ENCODE data around the gene MALT1.
"Not testable (repeated sequence)": the region's sequence is repeated elsewhere in the genome, so short reads cannot be mapped to it uniquely, and the experiment has no call there.

The MALT1 gene

DNA sequence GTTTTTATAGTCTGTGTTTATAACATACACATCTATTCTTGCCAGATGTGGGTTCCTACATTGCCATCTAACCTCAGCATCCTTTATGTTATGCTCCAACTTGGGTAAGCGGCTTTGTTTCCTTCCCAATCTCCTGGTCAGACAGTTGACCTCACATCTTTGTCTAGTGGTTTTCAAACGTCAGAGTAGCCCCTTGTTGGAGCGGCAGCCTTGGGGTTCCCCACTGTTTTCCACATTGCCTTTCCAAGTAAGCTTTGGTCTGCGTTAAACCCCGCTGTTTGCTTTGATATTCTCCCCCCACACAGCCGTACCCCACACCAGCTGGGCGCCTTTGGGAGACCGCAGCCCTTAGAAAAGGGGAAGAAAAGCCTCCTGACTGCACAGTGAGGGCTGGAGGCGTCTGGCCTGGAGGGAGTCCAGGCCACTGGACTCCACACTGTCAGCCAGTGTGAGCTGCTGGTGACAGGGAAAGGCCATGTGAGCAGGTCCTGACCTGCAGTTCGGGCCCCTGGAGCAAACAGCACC lies 83.3 kb downstream of the MALT1 start:
- TF ChIP-seq, protein P1, sequence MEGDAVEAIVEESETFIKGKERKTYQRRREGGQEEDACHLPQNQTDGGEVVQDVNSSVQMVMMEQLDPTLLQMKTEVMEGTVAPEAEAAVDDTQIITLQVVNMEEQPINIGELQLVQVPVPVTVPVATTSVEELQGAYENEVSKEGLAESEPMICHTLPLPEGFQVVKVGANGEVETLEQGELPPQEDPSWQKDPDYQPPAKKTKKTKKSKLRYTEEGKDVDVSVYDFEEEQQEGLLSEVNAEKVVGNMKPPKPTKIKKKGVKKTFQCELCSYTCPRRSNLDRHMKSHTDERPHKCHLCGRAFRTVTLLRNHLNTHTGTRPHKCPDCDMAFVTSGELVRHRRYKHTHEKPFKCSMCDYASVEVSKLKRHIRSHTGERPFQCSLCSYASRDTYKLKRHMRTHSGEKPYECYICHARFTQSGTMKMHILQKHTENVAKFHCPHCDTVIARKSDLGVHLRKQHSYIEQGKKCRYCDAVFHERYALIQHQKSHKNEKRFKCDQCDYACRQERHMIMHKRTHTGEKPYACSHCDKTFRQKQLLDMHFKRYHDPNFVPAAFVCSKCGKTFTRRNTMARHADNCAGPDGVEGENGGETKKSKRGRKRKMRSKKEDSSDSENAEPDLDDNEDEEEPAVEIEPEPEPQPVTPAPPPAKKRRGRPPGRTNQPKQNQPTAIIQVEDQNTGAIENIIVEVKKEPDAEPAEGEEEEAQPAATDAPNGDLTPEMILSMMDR (IDR thresholded peaks at IDR 0.05), result no peak
- peak; percentile 60 for DNase-seq (ENCODE audit: low spot score)
- no peak overlapping the region for H3K27ac ChIP-seq
- no peak overlapping the region for H3K4me3 ChIP-seq

DNA sequence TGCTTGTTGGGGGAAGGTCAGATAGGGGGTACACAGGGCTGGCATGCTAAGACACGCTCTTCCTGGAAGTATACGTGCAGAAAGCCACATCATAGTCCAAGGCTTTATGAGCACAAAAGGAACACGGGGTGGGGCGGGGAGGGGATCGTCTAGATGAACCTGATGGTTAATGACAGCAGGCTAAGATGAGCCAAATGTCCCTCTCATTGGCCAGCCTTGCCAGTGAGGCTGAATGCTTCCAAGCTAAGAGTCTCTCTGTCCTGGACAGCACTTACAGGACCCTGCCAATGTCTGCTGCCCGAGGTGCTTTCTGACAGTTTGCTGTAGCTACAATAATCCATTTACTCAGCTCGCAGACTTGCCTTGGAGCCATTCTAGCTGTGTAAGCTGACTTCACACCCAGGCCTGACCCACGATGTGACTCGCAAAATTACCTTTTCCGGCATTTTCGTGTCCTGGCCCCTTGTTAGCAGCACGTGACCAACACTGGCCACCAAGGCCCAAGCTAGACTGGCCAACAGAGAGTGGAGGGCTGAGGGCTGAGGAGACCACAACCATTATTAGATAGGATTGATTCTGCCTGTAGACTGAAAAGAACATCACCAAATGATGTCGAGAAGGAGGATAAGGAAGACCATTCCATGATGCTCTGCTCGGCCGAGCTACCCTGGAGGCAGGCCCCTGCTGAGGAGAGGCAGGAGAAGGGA lies 84.2 kb downstream of the MALT1 start:
- Histone ChIP-seq H3K27ac (no peak overlapping the region), H3K4me3 (no peak overlapping the region)
- DNase-seq (ENCODE audit: low spot score), result peak; percentile 64
- TF ChIP-seq, protein P1 (IDR thresholded peaks at IDR 0.05), result no peak

- DNase-seq (ENCODE audit: low spot score), result peak; percentile 50
- Histone ChIP-seq H3K4me3 (no peak overlapping the region), H3K27ac (no peak overlapping the region)
- TF ChIP-seq, protein P1 (IDR thresholded peaks at IDR 0.05), result no peak
Observed at GRCh38 chr18:58756148-58756547, 84.9 kb downstream of the MALT1 start.

GRCh38 chr18:58756596-58757240 lies 85.5 kb downstream of the MALT1 start:
- no peak overlapping the region for H3K27ac ChIP-seq
- H3K4me3 ChIP-seq, result no peak overlapping the region
- peak; percentile 50 for DNase-seq (ENCODE audit: low spot score)
- TF ChIP-seq, protein P1 (IDR thresholded peaks at IDR 0.05), result no peak

GRCh38 chr18:58757351-58757750 lies 86.1 kb downstream of the MALT1 start:
- DNase-seq (ENCODE audit: low spot score), result peak; percentile 57
- H3K4me3 ChIP-seq, H3K27ac ChIP-seq: not testable (repeated sequence)

DNA sequence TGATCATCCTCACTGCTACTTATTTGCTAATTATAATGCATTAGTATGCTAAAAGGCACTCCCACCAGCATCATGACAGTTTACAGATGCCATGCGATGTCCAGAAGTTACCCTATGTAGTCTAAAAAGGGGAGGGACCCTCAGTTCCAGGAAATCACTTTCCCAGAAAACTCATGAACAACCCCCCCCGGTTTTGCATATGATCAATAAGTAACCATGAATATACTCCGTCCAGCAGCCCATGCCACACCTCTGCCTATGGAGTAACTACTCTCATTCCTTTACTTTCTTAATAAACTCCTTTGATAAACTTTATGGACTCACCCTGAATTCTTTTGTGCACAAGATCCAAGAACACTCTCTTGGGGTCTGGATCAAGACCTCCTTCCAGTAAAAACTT lies 86.8 kb downstream of the MALT1 start:
- TF ChIP-seq, protein P1 (IDR thresholded peaks at IDR 0.05), result no peak
- peak; percentile 5 for DNase-seq (ENCODE audit: low spot score)
- no peak overlapping the region for H3K4me3 ChIP-seq
- no peak overlapping the region for H3K27ac ChIP-seq

- no peak overlapping the region for H3K4me3 ChIP-seq
- H3K27ac ChIP-seq, result no peak overlapping the region
- TF ChIP-seq, protein P1 (IDR thresholded peaks at IDR 0.05), result no peak
- peak; percentile 38 for DNase-seq (ENCODE audit: low spot score)
Observed at GRCh38 chr18:58758606-58759005, 87.3 kb downstream of the MALT1 start.

Measured in coronary artery (tissue), 2 donors.